HUES48 (cell line): ENCODE measurements around the gene SH2D6.
"Not testable (repeated sequence)": the region's sequence is repeated elsewhere in the genome, so short reads cannot be mapped to it uniquely, and the experiment has no call there.

Experiments
- H3K27ac ChIP-seq: one replicate; pipeline ENCODE4 v1.7.0; 2013; ENCODE audit warnings: low read depth, low read length, inconsistent platforms
- H3K27me3 ChIP-seq: 2 replicates; pipeline ENCODE4 v1.6.1; 2013; ENCODE audit warnings: mild to moderate bottlenecking, low read length; ENCODE audit not compliant: control insufficient read depth, insufficient read depth
- H3K36me3 ChIP-seq: 2 replicates; pipeline ENCODE4 v1.6.1; 2013; ENCODE audit warnings: low read length; ENCODE audit not compliant: control insufficient read depth, insufficient read depth
- H3K4me1 ChIP-seq: 2 replicates; pipeline ENCODE4 v1.6.1; 2013; ENCODE audit warnings: mild to moderate bottlenecking, low read length; ENCODE audit not compliant: control insufficient read depth, insufficient read depth
- H3K4me3 ChIP-seq: 2 replicates; pipeline ENCODE4 v1.5.1; 2013; ENCODE audit warnings: mild to moderate bottlenecking, low read depth, low read length
- H3K9ac ChIP-seq: 2 replicates; pipeline ENCODE4 v1.6.1; 2013; ENCODE audit warnings: mild to moderate bottlenecking, low read depth, low read length, moderate library complexity
- H3K9me3 ChIP-seq: 2 replicates; pipeline ENCODE4 v1.6.1; 2013; ENCODE audit warnings: low read length; ENCODE audit not compliant: control insufficient read depth, insufficient read depth

Gene SH2D6

GRCh38 chr2:85481818-85482777 lies 63.6 kb downstream of the SH2D6 start:
- Histone ChIP-seq H3K36me3 (no peaks in the 10 kb centered on the region), H3K9me3 (no peaks in the 10 kb centered on the region), H3K27ac (no peak overlapping the region), H3K9ac (no peak overlapping the region), H3K4me3 (no peak overlapping the region), H3K4me1 (no peaks in the 10 kb centered on the region), H3K27me3 (no peaks in the 10 kb centered on the region)

DNA sequence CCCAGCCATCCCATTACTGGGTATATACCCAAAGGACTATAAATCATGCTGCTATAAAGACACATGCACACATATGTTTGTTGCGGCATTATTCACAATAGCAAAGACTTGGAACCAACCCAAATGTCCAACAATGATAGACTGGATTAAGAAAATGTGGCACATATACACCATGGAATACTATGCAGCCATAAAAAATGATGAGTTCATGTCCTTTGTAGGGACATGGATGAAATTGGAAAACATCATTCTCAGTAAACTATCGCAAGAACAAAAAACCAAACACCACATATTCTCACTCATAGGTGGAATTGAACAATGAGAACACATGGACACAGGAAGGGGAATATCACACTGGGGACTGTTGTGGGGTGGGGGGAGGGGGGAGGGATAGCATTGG lies 66.1 kb downstream of the SH2D6 start:
- H3K4me1 ChIP-seq, H3K4me3 ChIP-seq, H3K9me3 ChIP-seq, H3K27ac ChIP-seq, H3K36me3 ChIP-seq, H3K9ac ChIP-seq, H3K27me3 ChIP-seq: not testable (repeated sequence)

- no peaks in the 10 kb centered on the region for H3K36me3 ChIP-seq
- no peaks in the 10 kb centered on the region for H3K27me3 ChIP-seq
- no peaks in the 10 kb centered on the region for H3K4me1 ChIP-seq
- no peak overlapping the region for H3K27ac ChIP-seq
- H3K4me3 ChIP-seq: no peak overlapping the region
- no peak overlapping the region for H3K9ac ChIP-seq
- H3K9me3 ChIP-seq: no peaks in the 10 kb centered on the region
Measured at GRCh38 chr2:85485815-85486214, 67.3 kb downstream of the SH2D6 start.
